Head of caudate nucleus (tissue), 42 donors: ENCODE results near the gene SLC8A1.

ENCODE experiments used
- DNase-seq, 42 donors: peaks; one replicate each; pipeline versions ENCODE4 v3.0.0 to v3.0.0-alpha.2; 2020 to 2021; ENCODE audit warnings: mixed read lengths in 7 of 42
- intact Hi-C: fragments of 100-400 bp; cut with DNase I; formaldehyde crosslinking; loops from one replicate; pipeline ENCODE4 v1.15.0; 2022

SLC8A1 gene

DNA sequence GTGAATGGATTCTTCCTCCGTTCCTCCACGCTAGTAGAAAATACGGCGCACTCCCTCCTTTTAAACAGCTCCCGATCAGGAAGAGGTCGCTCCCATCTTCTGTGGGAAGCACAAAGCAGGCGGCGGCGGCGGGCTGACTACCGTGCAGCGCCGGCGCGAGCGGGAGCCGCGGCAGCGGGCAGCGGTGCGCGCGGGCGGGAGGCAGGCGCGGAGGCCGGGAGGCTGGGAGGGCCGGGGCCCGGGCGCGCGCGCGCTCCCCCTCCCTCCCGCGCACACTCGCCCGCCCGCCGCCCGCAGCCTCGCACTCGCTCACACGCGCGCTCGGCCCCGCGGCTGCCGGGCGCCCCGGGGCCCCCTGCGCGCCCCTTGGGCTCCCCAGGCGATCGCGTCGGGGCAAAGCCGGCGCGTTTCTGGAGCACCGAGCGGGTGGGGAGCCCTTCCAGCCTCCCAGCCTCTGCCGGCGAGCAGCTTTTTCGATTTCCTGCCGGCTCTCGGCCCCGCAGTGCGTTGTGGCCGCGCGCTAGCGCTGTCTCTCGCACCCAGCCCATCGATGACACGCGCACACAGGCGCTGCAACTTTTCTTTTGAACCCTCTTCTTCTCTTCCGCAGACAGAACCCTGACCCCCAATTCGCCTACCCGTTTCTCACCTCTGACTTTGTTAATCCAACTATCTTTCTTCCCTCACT is at the start of gene SLC8A1:
TSS of gene SLC8A1 (minus strand) at position 173 of the 688 bp plus-strand sequence.
- intact Hi-C loops = loop anchor here (10.0 kb wide), 1 partner anchor 1253 kb away; no protein-coding TSS in a partner anchor
- DNase-seq = peak in 37 of 42 donors; percentile 17 to 73 (median 48)

DNA sequence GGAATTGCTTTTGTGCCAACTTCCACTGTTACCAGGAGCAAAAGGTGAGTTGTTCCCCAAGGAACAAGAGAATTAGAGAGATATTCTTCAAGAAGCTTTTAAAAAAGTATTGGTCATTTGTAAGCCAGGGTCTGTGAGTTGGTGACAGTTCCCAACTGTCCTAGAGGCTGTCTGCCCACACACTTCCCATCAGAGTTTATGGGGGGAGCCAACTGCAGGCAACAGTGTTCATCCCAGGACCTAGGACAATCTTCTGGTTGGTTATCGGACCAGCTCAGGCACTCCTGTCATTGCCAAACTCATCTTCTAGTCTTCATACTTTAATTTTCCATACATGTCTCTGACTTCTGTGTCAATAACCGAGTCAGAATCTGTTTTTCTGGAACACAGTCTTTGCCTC is 47.5 kb upstream of the SLC8A1 start:
- DNase-seq = no peak
- intact Hi-C loops = no loop called here

- DNase-seq = no peak
- intact Hi-C loops = no loop called here
These were observed 45.5 kb upstream of the SLC8A1 start for GRCh38 chr2:40497251-40497859.

- intact Hi-C loops = no loop called here
- no peak for DNase-seq
These were observed 37.7 kb upstream of the SLC8A1 start for GRCh38 chr2:40489678-40489960.

- no peak for DNase-seq
- intact Hi-C loops = no loop called here
These were observed 37.2 kb upstream of the SLC8A1 start for GRCh38 chr2:40488927-40489677.

DNA sequence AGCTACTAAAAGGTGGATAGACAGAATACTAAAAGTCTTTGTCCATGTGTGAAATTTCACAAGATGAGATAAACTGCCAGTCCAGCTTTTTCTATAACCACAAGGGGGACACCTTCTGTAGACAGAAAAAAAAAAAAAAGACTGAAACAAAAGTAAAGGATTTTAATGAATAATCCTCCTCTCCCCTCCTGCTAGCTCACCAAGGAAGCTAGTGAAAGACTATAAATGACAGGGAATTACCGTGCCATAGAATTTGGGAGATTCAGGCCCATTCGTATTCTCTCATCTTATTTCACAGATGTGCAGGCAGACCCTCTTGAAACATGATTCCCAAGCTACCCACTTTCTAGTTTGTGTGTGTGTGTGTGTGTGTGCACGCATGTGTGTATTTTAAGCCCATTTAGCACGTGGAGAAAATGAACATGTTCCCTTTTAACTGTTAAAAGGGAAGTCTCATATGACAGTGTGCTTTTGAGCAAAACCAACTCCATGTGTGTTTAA is 36.3 kb upstream of the SLC8A1 start:
- intact Hi-C loops = no loop called here

DNA sequence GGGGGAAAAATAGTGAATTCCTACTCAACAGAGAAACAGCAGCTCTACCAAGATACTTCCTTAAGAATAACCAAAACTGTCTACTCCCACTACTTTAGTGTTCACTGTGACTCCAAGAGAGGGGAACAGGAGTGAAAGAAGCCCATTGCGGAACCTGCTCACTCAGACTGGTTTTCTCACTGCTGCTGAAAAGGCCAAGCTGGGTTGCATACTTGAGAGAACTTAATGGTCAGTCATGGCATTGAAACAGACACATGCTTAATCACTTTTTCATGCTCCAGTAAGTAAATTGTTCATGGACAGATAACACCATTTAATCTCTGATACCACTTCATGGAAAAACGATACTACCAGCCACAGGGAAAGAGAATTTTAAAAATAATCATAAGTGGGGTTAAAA is 35.7 kb upstream of the SLC8A1 start:
- intact Hi-C loops = no loop called here
- peak in 10 of 42 donors; percentile 7 to 39 (median 16) for DNase-seq

More for the DNA sequence above, 36.3 kb upstream of the SLC8A1 start:
- DNase-seq = no peak

- intact Hi-C loops = no loop called here
These were observed 34.0 kb upstream of the SLC8A1 start for GRCh38 chr2:40485854-40486253.

GRCh38 chr2:40485318-40485717 is 33.4 kb upstream of the SLC8A1 start:
- intact Hi-C loops = no loop called here
- no peak for DNase-seq

More at GRCh38 chr2:40485854-40486253, 34.0 kb upstream of the SLC8A1 start:
- DNase-seq = no peak

DNA sequence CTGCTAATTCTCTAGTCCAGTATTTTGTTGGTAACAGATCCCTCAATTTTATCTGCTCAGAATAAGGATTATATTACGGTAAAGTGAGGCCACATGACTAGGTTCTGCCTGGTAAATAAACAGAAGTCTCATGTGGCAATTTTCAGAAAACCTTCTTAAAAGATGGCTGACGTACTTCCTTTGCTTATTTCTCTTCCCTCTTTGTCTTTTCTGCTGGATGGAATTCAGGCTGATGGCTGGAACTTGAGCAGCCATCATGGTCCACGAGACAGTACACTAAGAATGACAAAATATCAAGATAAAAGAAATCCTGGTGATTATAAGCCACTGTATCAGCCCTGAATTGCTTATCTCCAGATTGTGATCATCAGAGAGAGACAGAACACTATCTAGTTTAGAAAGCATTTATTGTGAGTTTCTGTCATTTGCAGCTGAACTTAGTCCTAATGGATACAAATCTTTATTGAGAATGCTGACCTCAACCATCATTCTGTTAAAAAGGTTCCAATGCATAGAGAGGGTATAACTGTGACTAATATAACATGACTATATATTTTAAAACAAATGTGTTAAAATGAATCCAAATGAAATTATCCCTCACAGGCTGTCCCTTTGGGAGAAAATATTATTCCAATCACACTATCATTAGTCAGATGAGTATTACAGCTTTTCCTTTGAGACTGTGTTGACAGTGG is 31.8 kb upstream of the SLC8A1 start:
- no peak for DNase-seq
- intact Hi-C loops = no loop called here

DNA sequence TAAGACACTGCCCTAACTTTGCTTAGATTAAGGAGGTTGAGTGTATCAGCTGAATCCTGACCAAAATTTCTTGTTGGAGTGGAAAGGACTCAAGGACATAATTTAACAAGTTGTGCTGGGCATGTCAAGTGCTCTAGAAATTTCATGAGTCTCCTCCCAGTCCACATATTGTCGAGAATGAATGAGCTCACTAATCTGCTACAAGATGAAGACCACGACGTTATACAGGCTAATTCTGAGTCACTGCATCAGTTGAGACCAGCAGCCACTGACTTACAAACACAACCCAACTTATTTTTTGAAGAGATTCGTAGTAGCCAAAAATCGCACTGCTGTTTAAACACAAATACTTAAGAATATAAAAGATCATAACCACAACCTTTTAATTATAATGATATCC is 28.7 kb upstream of the SLC8A1 start:
- intact Hi-C loops = no loop called here

GRCh38 chr2:40480073-40480472 is 28.2 kb upstream of the SLC8A1 start:
- no peak for DNase-seq
- intact Hi-C loops = no loop called here

More for the DNA sequence above, 28.7 kb upstream of the SLC8A1 start:
- DNase-seq = no peak

DNA sequence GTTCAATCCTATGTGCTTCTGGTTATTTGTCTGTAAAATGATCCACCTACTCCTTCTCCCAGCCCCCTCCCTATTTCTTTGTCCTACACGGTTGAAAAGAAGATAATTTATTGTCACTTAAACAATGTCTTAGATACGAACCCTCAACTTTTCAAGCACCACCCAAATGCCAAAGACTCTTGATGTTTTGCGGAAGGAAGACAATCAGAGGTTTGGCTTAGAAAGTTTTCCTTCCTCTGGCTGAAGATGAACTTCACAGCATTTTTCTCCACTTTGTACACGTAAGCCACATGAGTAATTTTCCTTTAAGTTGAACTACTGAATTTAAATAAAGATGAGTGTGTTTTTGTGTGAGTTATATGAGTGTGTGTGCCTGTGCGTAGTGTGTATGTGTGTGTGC is 25.5 kb upstream of the SLC8A1 start:
- DNase-seq = no peak
- intact Hi-C loops = no loop called here

DNA sequence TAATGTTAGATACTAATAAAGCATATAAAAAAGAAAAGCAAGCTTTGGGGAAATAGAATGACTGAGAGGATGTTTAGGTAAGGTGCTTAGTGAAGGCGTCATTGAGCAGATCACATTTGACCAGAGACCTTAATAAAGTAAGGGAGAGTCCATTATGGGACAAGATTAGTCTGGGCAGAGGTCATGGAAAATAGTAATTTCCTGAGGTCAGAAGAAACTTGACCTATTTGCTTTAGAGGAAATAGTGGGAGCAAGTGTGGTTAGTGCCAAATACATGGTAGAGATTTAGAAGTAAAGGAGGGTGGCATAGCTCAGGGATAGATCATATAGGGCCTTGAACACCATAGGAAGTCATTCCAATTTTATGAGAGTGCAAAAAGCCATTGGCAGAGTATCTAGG is 24.5 kb upstream of the SLC8A1 start:
- intact Hi-C loops = no loop called here
- DNase-seq = no peak

- DNase-seq = no peak
- intact Hi-C loops = no loop called here
These were observed 22.4 kb upstream of the SLC8A1 start for GRCh38 chr2:40474306-40474705.

DNA sequence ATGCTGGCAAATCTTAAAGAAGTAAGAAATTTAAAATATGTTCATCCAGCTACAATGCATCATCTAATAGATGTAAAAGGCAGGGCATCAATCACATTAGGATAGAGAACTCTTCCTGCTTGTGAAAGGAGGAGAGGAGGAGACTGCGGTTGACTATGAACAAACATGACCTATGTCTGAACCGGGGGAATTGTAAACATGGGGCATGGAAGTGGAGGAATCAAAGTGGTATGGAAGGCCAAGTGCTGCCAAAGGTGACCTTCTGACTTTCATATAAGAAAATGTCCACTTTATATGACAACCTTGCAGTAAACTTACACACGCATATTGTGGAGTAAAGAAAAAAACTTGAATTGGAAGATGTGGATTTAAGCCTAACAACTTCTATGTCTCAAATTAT is 20.0 kb upstream of the SLC8A1 start:
- intact Hi-C loops = no loop called here
- DNase-seq = no peak

GRCh38 chr2:40470822-40471813 is 19.2 kb upstream of the SLC8A1 start:
- no peak for DNase-seq
- intact Hi-C loops = no loop called here

- intact Hi-C loops = no loop called here
- no peak for DNase-seq
These were observed 15.2 kb upstream of the SLC8A1 start for GRCh38 chr2:40466935-40467572.
